Gastroesophageal sphincter (tissue), 3 donors: Measurements from ENCODE around the gene NUAK2.
A peak's percentile ranks its signal among the peaks of the same experiment; 100 is the strongest.

Experiments
- CTCF ChIP-seq, 4 experiments: fragments of 200-600 bp in 2 of 4; fragments of 450-650 bp in 2 of 4; sonication (generic) in 1 of 4; IDR thresholded peaks; one replicate each; pipeline ENCODE4 v1.5.1; 2017 to 2019; ENCODE audit warnings: antibody characterized with exemption in 4 of 4, mild to moderate bottlenecking in 2 of 4, moderate library complexity in 2 of 4
- POLR2A ChIP-seq, 2 donors: fragments of 450-650 bp; IDR thresholded peaks; one replicate each; pipeline ENCODE4 v1.6.1; 2017; ENCODE audit warnings: antibody characterized with exemption in 2 of 2, mild to moderate bottlenecking in 2 of 2, moderate library complexity in 1 of 2

GRCh38 chr1:205273551-205273982, 48.0 kb downstream of the NUAK2 start:
- TF ChIP-seq CTCF (IDR thresholded peaks at IDR 0.05) (peak in 3 of 4 experiments; percentile 93 to 100 (median 97)), POLR2A (IDR thresholded peaks at IDR 0.05) (no peak)
